Activated CD4-positive, alpha-beta T cell treated with anti-CD3 and anti-CD28 coated beads for 24 hours (primary cell): ENCODE data around the gene USP47.
A peak's percentile ranks its signal among the peaks of the same experiment; 100 is the strongest.
"Not testable (repeated sequence)": the region's sequence is repeated elsewhere in the genome, so short reads cannot be mapped to it uniquely, and the experiment has no call there.

ENCODE experiments used
- DNase-seq, 2 donors: peaks; one replicate each; pipeline ENCODE4 v3.0.0-alpha.2; 2020; ENCODE audit warnings: low read depth in 2 of 2

The USP47 gene

DNA sequence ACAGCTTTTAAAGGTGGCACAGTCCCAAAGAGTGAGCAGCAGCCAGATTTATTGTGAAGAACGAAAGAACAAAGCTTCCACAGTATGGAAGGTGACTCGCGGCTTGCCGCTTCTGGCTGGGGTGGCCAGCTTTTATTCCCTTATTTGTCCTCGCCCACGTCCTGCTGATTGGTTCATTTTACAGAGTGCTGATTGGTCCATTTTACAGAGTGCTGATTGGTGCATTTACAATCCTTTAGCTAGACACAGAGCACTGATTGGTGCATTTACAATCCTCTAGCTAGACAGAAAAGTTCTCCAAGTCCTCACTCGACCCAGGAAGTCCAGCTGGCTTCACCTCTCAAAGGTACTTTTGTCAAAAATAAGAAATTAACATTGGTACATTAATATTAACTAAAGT lies 10.4 kb upstream of the USP47 start:
- DNase-seq = not testable (repeated sequence)

DNA sequence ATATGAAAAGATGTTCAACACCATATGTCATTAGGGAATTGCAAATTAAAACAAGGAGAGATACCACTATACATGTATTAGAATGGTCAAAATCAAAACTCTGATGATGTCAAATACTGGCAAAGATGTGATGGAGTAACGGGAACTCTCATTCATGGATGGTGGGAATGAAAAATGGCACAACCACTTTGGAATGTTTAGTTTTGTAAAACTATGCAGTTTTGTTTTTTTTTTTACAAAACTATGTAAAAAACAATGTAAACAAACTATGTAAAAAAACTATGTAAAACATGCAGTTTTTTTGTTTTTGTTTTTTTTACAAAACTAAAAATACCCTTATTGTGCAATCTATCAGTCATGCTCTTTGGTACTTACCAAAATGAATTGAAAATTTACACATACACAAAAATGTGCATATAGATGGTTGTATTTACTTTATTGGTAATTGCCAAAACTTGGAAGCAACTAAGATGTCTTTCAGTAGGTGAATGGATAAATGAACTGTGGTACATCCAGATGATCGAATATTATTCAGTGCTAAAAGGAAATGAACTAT lies 5.0 kb upstream of the USP47 start:
- DNase-seq = no peak

DNA sequence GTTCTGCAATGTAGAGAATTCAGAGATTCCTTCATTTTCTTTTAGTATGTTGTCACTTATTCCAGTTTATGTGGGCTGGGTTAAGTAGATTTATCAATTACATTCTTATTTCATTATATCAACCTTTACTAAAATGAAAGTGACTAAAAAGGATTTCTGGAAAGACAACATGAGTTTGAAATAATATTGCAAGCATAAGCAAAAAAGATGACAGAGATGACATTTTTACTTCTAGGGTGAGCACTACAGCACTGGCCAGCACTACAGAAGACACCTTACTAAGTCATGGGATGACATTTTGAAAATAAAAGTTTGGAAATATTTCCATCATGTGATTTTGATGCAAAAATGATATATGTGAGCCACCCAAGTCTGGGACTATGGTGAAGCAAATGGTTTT lies 2.1 kb upstream of the USP47 start:
- no peak for DNase-seq

DNA sequence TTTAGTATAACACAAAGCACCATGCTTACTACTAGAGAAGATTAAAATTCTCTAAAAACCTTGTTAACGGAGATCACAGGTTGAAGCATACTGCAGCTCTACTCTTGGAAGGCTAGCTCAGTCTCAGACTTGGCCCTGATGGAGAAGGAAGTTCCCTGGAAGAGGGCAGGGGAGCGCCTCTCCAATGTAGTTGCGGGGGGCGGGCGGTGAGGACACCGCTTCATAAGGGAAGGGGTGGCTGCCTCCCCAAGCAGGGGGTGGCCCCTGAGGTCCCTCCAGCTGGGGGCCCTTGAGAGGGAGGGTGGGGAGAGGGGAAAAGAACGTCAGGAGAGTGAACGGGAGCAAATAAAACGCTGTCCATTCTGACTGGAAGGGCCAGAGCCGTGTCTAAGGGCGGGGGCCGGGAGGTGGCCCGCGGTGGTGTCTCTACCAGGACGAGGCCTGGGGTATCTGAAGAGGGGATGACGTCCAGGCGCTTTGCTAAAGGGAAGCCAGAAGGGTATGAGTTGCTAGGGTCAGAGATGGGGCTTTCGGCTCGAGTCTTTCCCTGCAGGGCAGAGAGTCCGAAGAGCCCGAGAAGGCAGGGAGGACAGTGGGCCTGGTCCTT lies 553 bp upstream of the USP47 start:
- DNase-seq = peak in 1 of 2 donors; percentile 17

DNA sequence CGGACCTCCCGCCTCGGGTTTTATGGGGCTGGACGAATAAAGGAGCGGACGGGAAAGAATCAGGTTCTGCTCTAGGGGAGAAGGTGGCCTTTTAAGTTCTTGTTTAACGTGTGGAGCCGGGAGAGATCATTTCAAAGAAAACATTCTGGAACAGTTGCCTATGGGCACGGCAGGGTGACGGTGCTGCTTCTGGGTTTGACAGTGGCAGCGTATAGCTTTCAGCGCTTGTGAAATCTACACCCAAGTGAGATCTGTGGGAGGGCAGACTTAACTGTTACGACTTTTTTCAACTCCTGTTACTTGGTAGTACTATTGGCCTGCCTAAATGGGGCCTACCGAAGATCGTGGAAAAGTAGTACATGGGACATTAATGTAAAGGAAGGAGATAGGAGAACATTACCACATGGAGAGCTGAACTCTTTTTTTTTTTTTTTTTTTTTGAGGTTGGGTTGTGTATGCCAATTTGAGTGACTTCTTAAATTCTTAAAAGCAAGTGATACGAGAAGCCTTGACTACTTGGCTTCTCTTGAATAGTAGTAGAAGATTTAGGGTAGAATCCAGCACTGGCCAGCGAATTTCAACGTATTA lies 743 bp downstream of the USP47 start:
- DNase-seq = peak; percentile 27 to 29

DNA sequence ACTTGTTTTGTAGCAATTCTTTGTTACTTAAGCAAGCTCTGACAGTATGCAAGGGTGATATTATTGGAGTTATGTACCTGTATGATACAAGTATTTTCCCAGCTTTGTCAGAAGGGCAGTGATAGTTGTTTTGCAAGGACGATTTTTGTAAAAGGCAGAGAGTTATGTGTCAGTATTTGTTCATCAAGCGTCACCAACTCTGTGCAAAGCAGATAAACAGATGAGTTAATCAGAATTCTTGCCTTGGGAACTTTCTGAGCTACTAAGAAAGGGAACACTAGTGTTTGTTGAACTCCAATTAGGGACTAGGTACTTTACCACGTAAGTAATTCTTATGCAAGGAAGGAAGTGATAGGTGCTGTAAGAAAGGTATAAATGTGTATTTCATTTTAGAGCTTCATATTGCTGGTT lies 1.4 kb downstream of the USP47 start:
- no peak for DNase-seq

DNA sequence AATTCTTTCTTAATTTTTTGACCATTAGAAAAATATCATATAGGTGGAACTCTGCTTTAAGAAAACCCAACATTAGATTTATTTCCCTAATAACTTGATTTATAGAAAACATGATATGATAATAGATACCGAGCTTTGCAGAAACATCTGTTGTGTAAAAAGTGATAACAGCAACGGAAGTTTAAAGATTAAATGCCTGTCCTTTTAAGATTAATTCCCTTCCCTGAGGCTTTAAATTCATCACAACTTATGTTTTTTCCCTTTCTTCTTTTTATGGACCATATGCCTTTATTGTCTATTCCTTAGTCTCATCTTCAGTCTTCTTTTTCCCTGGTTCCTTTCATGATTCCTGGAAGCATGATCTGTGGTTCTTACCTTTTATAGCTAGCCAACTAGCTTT lies 1.9 kb downstream of the USP47 start:
- no peak for DNase-seq

DNA sequence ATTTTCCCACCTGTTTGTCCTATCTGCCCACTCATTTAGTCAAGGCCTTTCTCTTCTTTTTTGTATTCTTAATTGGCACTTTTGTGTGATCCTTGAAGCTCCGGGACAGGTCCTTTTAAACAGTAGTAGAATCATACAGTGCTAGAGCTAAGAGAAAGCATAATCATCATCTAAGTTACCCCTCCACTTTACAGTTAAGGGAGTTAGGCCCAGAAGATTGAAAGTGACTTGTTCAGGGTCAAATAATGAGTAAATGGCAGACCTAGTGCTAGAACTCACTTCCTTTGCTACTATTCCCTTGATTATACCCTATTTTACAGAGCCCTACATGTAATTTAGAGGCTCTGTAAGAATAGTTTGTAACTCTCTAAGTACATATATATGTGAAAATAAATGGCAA lies 2.5 kb downstream of the USP47 start:
- DNase-seq = no peak

DNA sequence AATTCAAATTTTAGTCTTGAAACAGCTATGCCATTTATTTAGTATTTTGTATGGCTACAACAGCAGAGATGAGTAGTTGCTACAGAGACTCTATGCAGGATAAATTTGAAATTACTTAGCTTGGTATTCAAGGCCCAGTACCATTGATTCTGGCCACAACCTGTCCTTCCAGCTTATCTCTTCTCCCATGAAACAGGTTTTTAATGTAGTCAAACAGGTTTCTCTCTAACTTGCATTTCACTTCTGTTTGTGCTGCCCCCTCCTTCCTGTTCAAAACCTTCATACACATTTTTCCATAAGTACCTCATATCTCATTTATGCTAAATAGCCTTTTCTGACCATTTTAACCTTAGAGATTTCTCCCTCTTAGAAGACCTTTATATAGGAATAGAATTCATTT lies 3.3 kb downstream of the USP47 start:
- DNase-seq = no peak

DNA sequence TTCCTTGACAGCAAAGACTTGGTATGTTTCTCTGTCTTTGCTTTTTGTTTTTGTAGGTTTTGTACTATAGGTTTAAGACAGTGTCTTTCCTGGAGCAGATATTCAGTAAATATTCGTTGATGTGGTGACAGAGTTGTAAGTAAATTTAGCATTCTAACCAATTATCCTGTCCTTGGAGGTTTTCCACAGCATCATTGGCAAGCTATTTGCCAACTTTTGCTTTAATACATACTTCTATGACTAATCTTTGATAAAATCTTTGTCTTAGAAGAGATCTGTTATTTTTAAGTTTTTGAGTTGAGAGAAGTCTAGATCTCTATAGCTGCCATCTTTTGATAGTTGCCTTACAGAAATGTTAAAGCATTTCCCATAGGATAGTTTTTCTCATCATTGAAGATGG lies 3.8 kb downstream of the USP47 start:
- DNase-seq = no peak

DNA sequence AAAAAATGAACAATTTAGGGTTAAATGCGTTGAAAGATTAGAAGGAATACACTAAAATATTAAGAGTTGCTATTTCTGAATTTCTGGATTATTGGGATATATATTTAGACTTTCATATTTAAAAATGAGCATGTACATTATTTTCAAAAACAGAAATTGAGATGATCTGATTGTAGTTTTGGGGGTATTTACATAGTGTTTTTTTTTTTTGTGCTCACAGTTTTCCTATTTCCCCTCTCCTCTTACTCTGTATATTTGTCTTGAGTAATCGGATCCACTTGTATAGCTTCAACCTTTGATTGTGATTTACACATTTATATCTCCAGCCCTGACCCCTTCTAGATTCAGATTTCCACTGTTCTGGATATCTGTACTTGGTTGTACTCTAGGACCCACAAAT lies 5.3 kb downstream of the USP47 start:
- no peak for DNase-seq

DNA sequence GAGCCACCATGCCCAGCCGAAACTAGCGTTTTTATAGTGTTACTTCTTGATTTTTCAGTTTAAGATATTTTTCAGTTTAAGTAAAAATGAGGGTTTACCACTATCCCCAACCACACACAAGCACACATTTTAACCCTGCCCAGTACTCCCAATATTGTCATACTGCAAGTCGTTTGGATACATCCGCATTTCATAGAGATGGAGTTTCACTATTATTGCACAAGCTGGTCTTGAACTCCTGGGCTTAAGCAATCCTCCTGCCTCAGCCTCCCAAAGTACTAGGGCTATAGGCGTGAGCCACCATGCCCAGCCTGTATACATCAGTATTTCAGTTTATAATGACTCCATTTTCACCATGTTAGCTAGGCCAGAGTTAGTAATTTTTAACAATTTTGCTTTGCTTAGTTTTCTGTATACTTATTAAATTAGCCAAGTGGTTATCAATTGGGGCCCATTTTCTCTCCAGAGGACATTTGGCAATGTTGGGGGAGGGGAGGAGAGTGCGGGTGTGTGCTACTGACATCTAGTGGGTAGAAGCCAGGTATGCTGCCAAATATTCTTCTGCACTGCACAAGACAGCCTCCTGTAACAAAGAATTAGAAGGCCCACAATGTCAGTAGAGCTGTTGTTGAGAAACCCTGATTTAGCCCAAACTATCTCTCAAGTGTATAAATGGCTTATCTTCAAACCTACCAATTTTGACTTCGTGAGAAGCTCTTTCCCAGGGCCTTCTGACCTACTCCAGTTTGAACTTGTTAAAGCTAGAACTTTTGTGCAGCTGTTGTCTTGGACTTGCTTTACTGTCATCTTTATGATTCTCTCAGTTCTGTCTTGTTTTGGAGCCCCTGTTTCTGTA lies 7.3 kb downstream of the USP47 start:
- DNase-seq = peak; percentile 28 to 50

DNA sequence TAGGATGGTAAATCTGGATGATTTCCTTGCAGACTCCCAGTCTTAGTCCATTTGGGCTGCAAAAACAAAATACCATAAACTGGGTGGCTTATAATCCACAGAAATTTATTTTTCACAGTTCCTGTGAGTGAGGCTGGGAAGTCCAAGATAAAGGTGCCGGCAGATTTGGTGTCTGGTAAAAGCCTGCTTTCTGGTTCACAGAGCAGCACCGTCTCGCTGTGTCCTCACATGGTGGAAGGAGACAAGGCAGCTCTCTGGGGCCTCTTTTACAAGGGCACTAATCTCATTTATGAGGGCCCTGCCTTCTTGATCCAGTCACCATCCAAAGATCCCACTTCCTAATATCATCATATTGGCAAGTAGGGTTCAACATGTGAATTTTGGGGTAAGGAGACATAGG lies 8.9 kb downstream of the USP47 start:
- no peak for DNase-seq

DNA sequence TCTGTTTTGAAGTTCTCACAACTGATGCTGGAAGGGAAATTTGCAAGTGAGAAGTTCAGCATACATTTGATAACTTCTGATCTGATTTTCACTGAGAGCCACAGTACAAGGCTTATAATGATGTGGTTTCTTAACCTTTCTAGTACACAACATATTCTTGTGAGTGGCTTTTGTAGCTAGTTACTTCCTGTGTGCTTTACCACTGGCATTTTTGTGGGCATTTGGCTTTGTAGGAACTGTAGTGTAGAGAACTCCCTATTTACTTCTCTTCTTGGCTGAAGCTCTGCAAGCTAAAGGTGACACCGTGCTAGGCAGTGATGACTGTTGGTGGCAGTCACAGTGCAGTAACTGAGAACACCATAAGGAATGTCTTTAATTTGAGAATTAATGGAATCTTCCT lies 14.9 kb downstream of the USP47 start:
- no peak for DNase-seq

DNA sequence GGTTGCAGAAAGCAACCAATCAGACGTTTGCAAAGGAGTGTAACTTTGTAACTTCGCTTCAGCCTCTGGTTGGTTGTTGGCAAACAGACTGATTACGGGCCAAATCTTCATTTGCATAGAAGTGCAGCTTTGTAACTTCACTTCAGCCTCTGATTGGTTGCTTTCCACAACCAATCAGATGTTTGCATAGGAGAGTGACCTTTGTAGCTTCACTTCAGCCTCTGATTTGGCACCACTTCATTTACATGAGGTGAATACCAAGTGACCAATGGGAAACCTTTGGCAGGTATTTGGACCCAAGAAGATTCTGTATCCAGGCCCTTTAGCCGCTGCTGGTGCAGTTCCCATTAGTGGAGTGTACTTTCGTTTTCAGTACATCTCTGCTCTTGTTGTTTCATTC lies 16.0 kb downstream of the USP47 start:
- no peak for DNase-seq

DNA sequence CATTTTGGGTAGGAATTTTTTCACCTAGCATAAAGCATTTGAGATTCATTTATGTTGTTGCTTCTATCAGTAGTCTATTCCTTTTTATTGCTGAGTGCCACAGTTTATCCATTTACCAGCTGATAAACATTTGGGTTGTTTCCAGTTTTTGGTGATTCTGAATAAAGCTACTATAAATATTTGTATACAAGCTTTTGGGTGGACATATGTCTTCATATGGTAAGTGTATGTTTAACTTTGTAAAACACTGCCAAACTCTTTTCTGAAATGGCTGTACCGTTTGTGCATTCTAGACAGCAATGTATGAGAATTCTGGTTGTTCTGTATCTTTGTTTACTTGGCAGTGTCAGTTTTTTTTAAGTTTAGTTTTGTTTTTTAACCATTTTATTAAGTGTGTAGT lies 16.9 kb downstream of the USP47 start:
- no peak for DNase-seq

DNA sequence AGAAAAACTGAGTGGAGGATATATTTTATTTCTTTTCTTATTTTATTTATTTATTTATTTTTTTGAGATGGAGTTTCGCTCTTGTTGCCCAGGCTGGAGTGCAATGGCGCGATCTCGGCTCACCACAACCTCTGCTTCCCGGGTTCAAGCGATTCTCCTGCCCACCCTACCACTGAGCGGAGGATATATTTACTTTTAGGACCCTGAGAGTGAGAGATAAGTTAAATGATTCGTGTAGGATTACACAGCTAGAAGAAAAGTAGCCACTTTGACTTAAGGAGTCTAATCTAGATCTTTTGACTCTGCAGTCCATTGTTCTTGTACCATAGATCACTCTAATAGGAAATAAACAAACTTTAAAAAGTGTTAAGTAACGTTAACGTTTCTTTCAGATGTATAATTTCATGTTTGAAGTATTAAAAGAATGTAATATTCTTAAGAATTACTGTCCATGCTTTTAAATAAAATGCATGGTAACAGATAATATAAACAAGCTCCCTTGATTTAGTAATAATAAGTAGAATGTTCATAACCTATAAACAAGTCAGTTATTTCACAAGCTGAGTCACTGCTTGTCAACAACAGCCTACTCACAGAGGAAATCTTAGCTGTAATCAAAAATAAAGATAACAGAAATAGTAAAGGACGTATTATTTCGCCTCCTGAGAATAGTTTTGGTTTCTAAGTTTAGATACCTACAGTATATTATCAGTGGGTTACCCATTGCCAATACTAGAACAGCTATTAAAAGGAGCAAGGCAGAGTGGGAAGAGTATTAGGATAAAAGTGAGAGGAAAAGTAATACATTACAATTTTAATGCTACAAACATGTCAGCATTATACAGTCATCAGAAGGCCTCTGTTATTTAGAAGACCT lies 18.6 kb downstream of the USP47 start:
- no peak for DNase-seq

DNA sequence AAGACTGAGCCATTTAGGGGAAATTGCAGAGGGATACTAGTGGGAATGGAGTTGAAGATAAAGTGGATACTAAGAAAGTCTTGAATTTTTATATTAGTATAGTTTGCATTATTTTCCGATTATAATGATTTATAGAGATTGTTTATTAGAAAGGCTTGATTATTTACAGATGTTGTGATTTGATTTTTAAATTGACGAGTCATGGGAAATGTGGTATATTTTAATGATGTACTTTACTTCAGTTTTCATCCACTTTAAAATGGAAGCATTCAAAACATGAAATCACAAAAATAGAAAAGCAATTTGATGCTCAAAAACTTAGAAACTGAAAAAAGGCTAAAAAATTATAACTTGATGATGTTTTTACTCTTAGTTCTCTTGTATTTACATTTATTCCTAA lies 21.2 kb downstream of the USP47 start:
- no peak for DNase-seq

DNA sequence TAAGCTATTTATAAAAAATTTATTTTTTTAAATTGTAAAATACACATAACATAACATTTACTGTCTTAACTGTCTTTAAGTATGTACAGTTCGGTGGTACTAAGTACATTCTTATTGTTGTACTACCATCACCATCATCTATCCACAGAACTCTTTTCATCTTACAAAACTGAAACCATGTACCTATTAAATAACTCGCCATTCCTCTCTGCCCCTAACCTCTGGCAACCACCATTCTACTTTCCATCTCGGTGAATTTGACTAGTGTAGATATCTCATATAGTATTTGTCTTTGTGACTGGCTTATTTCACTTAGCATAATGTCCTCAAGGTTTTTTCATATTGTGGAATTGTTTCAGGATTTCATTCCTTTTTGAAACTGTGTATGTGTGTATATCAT lies 22.6 kb downstream of the USP47 start:
- DNase-seq = no peak

DNA sequence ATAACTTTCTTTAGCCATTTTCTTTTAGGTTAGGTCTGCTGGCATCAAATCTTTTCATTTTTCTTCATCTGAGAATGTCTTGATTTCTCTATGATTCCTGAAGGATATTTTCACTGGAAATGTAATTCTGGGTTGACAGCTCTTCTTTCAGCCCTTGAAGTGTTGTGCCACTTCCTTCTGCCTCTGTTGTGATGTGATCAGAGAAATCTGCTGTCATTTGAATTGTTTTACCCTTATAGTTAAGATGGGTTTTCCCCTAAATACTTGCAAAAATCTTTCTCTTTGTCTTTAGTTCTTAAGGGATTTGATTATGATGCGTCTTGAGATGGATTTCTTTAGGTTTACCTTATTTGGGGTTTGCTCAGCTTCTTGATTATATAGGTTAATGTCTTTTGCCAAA lies 23.0 kb downstream of the USP47 start:
- DNase-seq = no peak

DNA sequence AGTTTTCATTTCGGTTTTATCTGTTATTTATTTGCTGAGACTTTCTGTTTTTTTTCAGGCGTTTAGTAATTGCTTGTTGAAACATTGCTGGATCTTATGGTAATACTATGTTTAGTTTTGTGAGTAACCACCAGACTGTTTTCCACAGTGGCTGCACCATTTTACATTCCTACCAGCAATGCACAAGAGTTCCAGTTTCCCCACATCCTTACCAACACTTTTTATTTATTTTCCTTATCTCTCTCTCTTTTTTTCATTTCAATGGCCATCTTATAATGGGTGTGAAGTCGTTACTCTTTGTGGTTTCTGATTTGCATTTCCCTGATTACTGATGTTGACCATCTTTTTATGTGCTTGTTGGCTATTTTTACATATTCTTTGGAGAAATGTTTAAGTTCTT lies 23.7 kb downstream of the USP47 start:
- DNase-seq = no peak

DNA sequence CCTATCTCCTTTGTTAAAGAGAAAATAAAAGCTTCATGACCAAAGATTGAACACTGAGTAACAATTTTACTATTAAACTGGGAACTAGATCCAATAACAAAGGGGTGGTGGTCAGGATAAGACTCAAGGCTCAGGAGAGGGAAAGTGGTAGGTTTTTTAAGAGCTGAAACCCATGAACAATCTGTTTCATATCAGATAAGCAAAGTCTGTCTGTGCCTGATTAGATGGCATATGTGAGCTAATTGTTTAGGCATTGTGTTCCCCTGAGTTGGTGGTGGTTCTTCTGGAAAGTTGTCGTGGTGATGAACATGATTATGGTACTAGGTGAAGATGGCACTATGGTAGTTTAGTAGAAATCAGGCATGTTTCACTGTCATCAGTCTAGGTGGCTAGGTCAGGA lies 24.4 kb downstream of the USP47 start:
- DNase-seq = no peak
